Esophagus squamous epithelium (tissue), 5 donors: ENCODE measurements around the gene MAPK8IP3. TPM values are rescaled to one million over a fixed set of nuclear protein-coding genes. Genes with fewer than 3 reads are reported as not detected.

Experiments
- DNase-seq: peaks from one replicate; lab custom pipeline; 2025; lab: John Stamatoyannopoulos, UW
- H3K27ac ChIP-seq, 4 donors: fragments of 200-600 bp; sonication (generic); one replicate each; pipeline ENCODE4 v1.5.1; 2016 to 2019; ENCODE audit warnings: mild to moderate bottlenecking in 1 of 4
- H3K27me3 ChIP-seq, 4 donors: fragments of 200-600 bp; sonication (generic); 1 replicate in 3 of 4; 2 replicates in 1 of 4; pipeline versions ENCODE4 v1.5.1 to v1.6.0; 2017 to 2021; ENCODE audit warnings: antibody characterized with exemption in 1 of 4
- H3K36me3 ChIP-seq, 3 donors: fragments of 200-600 bp; sonication (generic); one replicate each; pipeline ENCODE4 v1.5.1; 2016 to 2019
- H3K4me1 ChIP-seq, 3 donors: fragments of 200-600 bp; sonication (generic); one replicate each; pipeline ENCODE4 v1.5.1; 2017 to 2019
- H3K4me3 ChIP-seq, 4 donors: fragments of 200-600 bp; sonication (generic); 1 replicate in 3 of 4; 2 replicates in 1 of 4; pipeline ENCODE4 v1.5.1; 2016 to 2019; ENCODE audit warnings: mild to moderate bottlenecking in 2 of 4, moderate library complexity in 1 of 4
- H3K9me3 ChIP-seq, 3 donors: fragments of 200-600 bp; sonication (generic); one replicate each; pipeline ENCODE4 v1.5.1; 2016 to 2019
- POLR2A ChIP-seq, 4 donors: fragments of 450-650 bp; IDR thresholded peaks; one replicate each; pipeline ENCODE4 v1.6.1; 2017; ENCODE audit warnings: antibody characterized with exemption in 4 of 4, mild to moderate bottlenecking in 4 of 4, moderate library complexity in 3 of 4
- WGBS, 2 donors: methylation state at CpG; one replicate each; pipeline ENCODE4 v1.1.5; 2018; 5-methylcytosine and 5-hydroxymethylcytosine counted together
- intact Hi-C: fragments of 100-400 bp; cut with DNase I; formaldehyde crosslinking; loops from one replicate; pipeline ENCODE4 v1.15.0; 2022
- total RNA-seq, 4 donors: library from RNA; depleted of rRNA; stranded (reverse); fragments of >200 nt; gene quantifications; one replicate each; pipeline ENCODE4 v1.1.0, GENCODE V29; 2016
- TF ChIP-seq, protein P1 (sequence below), 6 experiments: fragments of 450-650 bp in 4 of 6; fragments of 200-600 bp in 2 of 6; sonication (generic) in 2 of 6; IDR thresholded peaks; one replicate each; pipeline ENCODE4 v1.5.1; 2016 to 2019; ENCODE audit warnings: antibody characterized with exemption in 6 of 6, mild to moderate bottlenecking in 4 of 6, moderate library complexity in 4 of 6
- donor health status: DM: yes; HTN: yes; CAD: no.

Gene MAPK8IP3
- total RNA-seq, 4 donors from 2014 or later = 8.6 to 37.6 (median 24.7) TPM

- Histone ChIP-seq H3K9me3 (no peaks in the 10 kb centered on the region), H3K27ac (no peak overlapping the region), H3K36me3 (peaks cover 0 to 65% (median 8%) of the 10 kb centered on the region in 3 donors), H3K4me1 (peaks cover 26 to 69% (median 30%) of the 10 kb centered on the region in 3 donors), H3K27me3 (no peaks in the 10 kb centered on the region), H3K4me3 (no peak overlapping the region)
- 96% methylated on average over 17 of the region's 51 CpGs; no CpG with 5 or more reads in 1 of the 2 donors for WGBS, 2 donors
- no peak for TF ChIP-seq POLR2A (IDR thresholded peaks at IDR 0.05)
- TF ChIP-seq, protein P1, sequence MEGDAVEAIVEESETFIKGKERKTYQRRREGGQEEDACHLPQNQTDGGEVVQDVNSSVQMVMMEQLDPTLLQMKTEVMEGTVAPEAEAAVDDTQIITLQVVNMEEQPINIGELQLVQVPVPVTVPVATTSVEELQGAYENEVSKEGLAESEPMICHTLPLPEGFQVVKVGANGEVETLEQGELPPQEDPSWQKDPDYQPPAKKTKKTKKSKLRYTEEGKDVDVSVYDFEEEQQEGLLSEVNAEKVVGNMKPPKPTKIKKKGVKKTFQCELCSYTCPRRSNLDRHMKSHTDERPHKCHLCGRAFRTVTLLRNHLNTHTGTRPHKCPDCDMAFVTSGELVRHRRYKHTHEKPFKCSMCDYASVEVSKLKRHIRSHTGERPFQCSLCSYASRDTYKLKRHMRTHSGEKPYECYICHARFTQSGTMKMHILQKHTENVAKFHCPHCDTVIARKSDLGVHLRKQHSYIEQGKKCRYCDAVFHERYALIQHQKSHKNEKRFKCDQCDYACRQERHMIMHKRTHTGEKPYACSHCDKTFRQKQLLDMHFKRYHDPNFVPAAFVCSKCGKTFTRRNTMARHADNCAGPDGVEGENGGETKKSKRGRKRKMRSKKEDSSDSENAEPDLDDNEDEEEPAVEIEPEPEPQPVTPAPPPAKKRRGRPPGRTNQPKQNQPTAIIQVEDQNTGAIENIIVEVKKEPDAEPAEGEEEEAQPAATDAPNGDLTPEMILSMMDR (IDR thresholded peaks at IDR 0.05) = no peak
- no peak for DNase-seq
- intact Hi-C loops = no loop called here
These were observed 80.5 kb downstream of the MAPK8IP3 start for GRCh38 chr16:1786242-1787055.

DNA sequence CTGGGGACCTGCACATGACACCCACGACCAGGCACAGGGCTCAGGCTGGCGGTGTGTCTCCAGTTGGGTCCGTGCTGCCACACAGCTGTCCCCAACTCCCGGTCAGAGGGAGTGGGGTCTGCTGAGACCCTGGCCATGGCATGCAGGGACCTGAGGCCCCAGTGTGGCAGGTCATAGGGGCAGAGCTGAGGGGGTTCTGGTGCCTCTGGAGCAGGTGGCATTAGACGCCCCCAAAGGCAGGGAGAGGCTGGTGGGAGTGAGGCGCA is 81.0 kb downstream of the MAPK8IP3 start:
- H3K4me3 ChIP-seq = no peak overlapping the region
- peaks cover 21 to 63% (median 28%) of the 10 kb centered on the region in 3 donors for H3K4me1 ChIP-seq
- no peak for TF ChIP-seq POLR2A (IDR thresholded peaks at IDR 0.05)
- TF ChIP-seq, protein P1 (IDR thresholded peaks at IDR 0.05) = no peak
- intact Hi-C loops = no loop called here
- no peak for DNase-seq
- peaks cover 0 to 71% (median 8%) of the 10 kb centered on the region in 3 donors for H3K36me3 ChIP-seq
- H3K27me3 ChIP-seq = no peaks in the 10 kb centered on the region
- H3K9me3 ChIP-seq = no peaks in the 10 kb centered on the region
- WGBS, 2 donors = 81% methylated on average over 4 of the region's 6 CpGs; no CpG with 5 or more reads in 1 of the 2 donors
- H3K27ac ChIP-seq = no peak overlapping the region

- Histone ChIP-seq H3K4me1 (peaks cover 21 to 63% (median 28%) of the 10 kb centered on the region in 3 donors), H3K4me3 (no peak overlapping the region), H3K36me3 (peaks cover 0 to 76% (median 8%) of the 10 kb centered on the region in 3 donors), H3K9me3 (no peaks in the 10 kb centered on the region), H3K27me3 (no peaks in the 10 kb centered on the region), H3K27ac (no peak overlapping the region)
- 94% methylated on average over 5 of the region's 44 CpGs; no CpG with 5 or more reads in 1 of the 2 donors for WGBS, 2 donors
- DNase-seq = no peak
- intact Hi-C loops = no loop called here
- no peak for TF ChIP-seq POLR2A (IDR thresholded peaks at IDR 0.05)
- TF ChIP-seq, protein P1 (IDR thresholded peaks at IDR 0.05) = no peak
These were observed 81.5 kb downstream of the MAPK8IP3 start for GRCh38 chr16:1787322-1788094.

DNA sequence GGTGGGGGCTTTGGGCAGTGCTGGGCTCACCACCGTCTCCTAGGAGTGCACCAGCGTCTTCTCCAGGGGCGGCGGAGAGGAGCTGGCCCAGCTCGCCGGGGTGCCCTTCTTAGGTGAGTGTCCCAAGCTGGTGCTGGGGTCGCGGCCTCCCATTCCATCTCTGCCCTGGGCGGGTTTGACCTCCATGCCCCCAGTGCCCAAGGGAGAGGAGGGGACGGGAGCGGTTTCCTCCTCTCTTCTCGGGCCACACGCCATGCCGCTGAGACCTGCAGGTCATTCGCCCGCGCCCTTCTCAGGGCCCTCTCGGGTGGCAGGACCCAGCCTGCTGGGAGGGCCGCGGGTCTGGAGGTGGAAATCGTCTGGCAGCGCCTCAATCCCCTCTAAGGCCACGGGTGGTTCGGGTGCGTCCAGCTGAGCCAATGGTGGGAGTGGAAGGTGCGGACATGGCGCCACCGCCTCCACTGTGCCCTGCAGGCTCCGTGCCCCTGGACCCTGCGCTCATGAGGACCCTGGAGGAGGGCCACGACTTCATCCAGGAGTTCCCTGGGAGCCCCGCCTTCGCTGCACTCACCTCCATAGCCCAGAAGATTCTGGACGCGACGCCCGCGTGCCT is 82.2 kb downstream of the MAPK8IP3 start:
- intact Hi-C loops = no loop called here
- no peak for DNase-seq
- TF ChIP-seq POLR2A (IDR thresholded peaks at IDR 0.05) = no peak
- TF ChIP-seq, protein P1 (IDR thresholded peaks at IDR 0.05) = no peak
- WGBS, 2 donors = 80 to 81% methylated on average over 1 to 7 of the region's 38 CpGs
- peak overlapping the region in 2 of 4 donors; percentile 15 to 55 for H3K27ac ChIP-seq
- H3K27me3 ChIP-seq = no peaks in the 10 kb centered on the region
- H3K36me3 ChIP-seq = peaks cover 0 to 78% (median 8%) of the 10 kb centered on the region in 3 donors
- H3K4me1 ChIP-seq = peaks cover 20 to 62% (median 28%) of the 10 kb centered on the region in 3 donors
- H3K9me3 ChIP-seq = no peaks in the 10 kb centered on the region
- H3K4me3 ChIP-seq = no peak overlapping the region
